ENCODE measurements around the gene CCDC57. TPM values are rescaled to one million over a fixed set of nuclear protein-coding genes. Genes with fewer than 3 reads are reported as not detected.
A peak's percentile ranks its signal among the peaks of the same experiment; 100 is the strongest.

The CCDC57 gene
- total RNA-seq, 1 donor from 2014 or later: 10.8 TPM

GRCh38 chr17:82164853-82165252 lies 47.8 kb downstream of the CCDC57 start:
- DNase-seq (ENCODE audit: low read depth): no peak
- no peak for TF ChIP-seq CTCF (IDR thresholded peaks at IDR 0.05; ENCODE audit: insufficient read depth, low read length, severe bottlenecking)
- H3K4me3 ChIP-seq (ENCODE audit: low read depth, low read length): no peak overlapping the region
- H3K27me3 ChIP-seq (ENCODE audit: control insufficient read depth, insufficient read depth, low read length): no peaks in the 10 kb centered on the region
- peaks cover 2% of the 10 kb centered on the region for H3K36me3 ChIP-seq (ENCODE audit: control insufficient read depth, insufficient read depth, low read length)
- no peak for FAIRE-seq

GRCh38 chr17:82161216-82161615 lies 51.4 kb downstream of the CCDC57 start:
- DNase-seq (ENCODE audit: low read depth) (no peak), FAIRE-seq (no peak)
- TF ChIP-seq CTCF (IDR thresholded peaks at IDR 0.05; ENCODE audit: insufficient read depth, low read length, severe bottlenecking): no peak
- H3K36me3 ChIP-seq (ENCODE audit: control insufficient read depth, insufficient read depth, low read length): peaks cover 2% of the 10 kb centered on the region
- no peak overlapping the region for H3K4me3 ChIP-seq (ENCODE audit: low read depth, low read length)
- no peaks in the 10 kb centered on the region for H3K27me3 ChIP-seq (ENCODE audit: control insufficient read depth, insufficient read depth, low read length)

- no peaks in the 10 kb centered on the region for H3K27me3 ChIP-seq (ENCODE audit: control insufficient read depth, insufficient read depth, low read length)
- FAIRE-seq (peak; percentile 68), DNase-seq (ENCODE audit: low read depth) (peak; percentile 78)
- no peak overlapping the region for H3K4me3 ChIP-seq (ENCODE audit: low read depth, low read length)
- TF ChIP-seq CTCF (IDR thresholded peaks at IDR 0.05; ENCODE audit: insufficient read depth, low read length, severe bottlenecking): no peak
- H3K36me3 ChIP-seq (ENCODE audit: control insufficient read depth, insufficient read depth, low read length): no peaks in the 10 kb centered on the region
Measured at GRCh38 chr17:82160075-82160474, 52.6 kb downstream of the CCDC57 start.

GRCh38 chr17:82158825-82159224 lies 53.8 kb downstream of the CCDC57 start:
- H3K4me3 ChIP-seq (ENCODE audit: low read depth, low read length): no peak overlapping the region
- H3K36me3 ChIP-seq (ENCODE audit: control insufficient read depth, insufficient read depth, low read length): peaks cover 3% of the 10 kb centered on the region

GRCh38 chr17:82157046-82158035 lies 55.3 kb downstream of the CCDC57 start:
- Histone ChIP-seq H3K36me3 (ENCODE audit: control insufficient read depth, insufficient read depth, low read length) (peaks cover 3% of the 10 kb centered on the region), H3K4me3 (ENCODE audit: low read depth, low read length) (no peak overlapping the region), H3K27me3 (ENCODE audit: control insufficient read depth, insufficient read depth, low read length) (no peaks in the 10 kb centered on the region)
- TF ChIP-seq CTCF (IDR thresholded peaks at IDR 0.05; ENCODE audit: insufficient read depth, low read length, severe bottlenecking): no peak
- FAIRE-seq (no peak), DNase-seq (ENCODE audit: low read depth) (no peak)

More at GRCh38 chr17:82158825-82159224, 53.8 kb downstream of the CCDC57 start:
- H3K27me3 ChIP-seq (ENCODE audit: control insufficient read depth, insufficient read depth, low read length): no peaks in the 10 kb centered on the region
- no peak for TF ChIP-seq CTCF (IDR thresholded peaks at IDR 0.05; ENCODE audit: insufficient read depth, low read length, severe bottlenecking)
- no peak for DNase-seq (ENCODE audit: low read depth)
- no peak for FAIRE-seq

All from bronchial epithelial cell (primary cell).